SK-N-SH (cell line): ENCODE results near the gene SH3PXD2A.

ENCODE experiments used
- EP300 ChIP-seq, 2 experiments: IDR thresholded peaks; 2 replicates each; pipeline versions ENCODE4 v1.4.0 to v1.6.1; 2012; ENCODE audit warnings: borderline replicate concordance in 1 of 2, low read depth in 1 of 2, low read length in 1 of 2
- FOXM1 ChIP-seq: IDR thresholded peaks from 2 replicates; pipeline ENCODE4 v1.4.0; 2012; ENCODE audit warnings: low read depth, mild to moderate bottlenecking
- GATA2 ChIP-seq: sonication (generic); formaldehyde crosslinking; IDR thresholded peaks from 2 replicates; pipeline ENCODE4 v1.5.0; 2020; ENCODE audit warnings: mild to moderate bottlenecking, missing genetic modification reagents
- NFIC ChIP-seq: IDR thresholded peaks from 2 replicates; pipeline ENCODE4 v1.4.0; 2012; ENCODE audit warnings: borderline replicate concordance
- SIN3A ChIP-seq: IDR thresholded peaks from 2 replicates; pipeline ENCODE4 v1.6.1; 2012; ENCODE audit warnings: low read depth, mild to moderate bottlenecking, low read length, moderate library complexity, borderline replicate concordance
- TAF1 ChIP-seq: IDR thresholded peaks from 2 replicates; pipeline ENCODE4 v1.6.1; 2012; ENCODE audit warnings: low read depth, mild to moderate bottlenecking, low read length, moderate library complexity, borderline replicate concordance
- TF ChIP-seq, protein P1 (sequence below): fragments of 200-600 bp; sonication (generic); IDR thresholded peaks from 2 replicates; pipeline ENCODE4 v1.6.1; 2017; ENCODE audit warnings: antibody characterized with exemption, mild to moderate bottlenecking, moderate library complexity
- TF ChIP-seq, protein P2 (sequence below): IDR thresholded peaks from 2 replicates; pipeline ENCODE4 v1.4.0; 2012; ENCODE audit warnings: low read depth, borderline replicate concordance

GRCh38 chr10:103569896-103570295, 285.5 kb downstream of the SH3PXD2A start:
- no peak for TF ChIP-seq EP300 (IDR thresholded peaks at IDR 0.05; ENCODE audit: borderline replicate concordance in 1 of 2, low read depth in 1 of 2, low read length in 1 of 2)
- no peak for TF ChIP-seq FOXM1
- TF ChIP-seq, protein P1, sequence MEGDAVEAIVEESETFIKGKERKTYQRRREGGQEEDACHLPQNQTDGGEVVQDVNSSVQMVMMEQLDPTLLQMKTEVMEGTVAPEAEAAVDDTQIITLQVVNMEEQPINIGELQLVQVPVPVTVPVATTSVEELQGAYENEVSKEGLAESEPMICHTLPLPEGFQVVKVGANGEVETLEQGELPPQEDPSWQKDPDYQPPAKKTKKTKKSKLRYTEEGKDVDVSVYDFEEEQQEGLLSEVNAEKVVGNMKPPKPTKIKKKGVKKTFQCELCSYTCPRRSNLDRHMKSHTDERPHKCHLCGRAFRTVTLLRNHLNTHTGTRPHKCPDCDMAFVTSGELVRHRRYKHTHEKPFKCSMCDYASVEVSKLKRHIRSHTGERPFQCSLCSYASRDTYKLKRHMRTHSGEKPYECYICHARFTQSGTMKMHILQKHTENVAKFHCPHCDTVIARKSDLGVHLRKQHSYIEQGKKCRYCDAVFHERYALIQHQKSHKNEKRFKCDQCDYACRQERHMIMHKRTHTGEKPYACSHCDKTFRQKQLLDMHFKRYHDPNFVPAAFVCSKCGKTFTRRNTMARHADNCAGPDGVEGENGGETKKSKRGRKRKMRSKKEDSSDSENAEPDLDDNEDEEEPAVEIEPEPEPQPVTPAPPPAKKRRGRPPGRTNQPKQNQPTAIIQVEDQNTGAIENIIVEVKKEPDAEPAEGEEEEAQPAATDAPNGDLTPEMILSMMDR = no peak
- no peak for TF ChIP-seq GATA2 (CRISPR knock-in tag)
- no peak for TF ChIP-seq TAF1
- TF ChIP-seq NFIC = no peak
- TF ChIP-seq, protein P2, sequence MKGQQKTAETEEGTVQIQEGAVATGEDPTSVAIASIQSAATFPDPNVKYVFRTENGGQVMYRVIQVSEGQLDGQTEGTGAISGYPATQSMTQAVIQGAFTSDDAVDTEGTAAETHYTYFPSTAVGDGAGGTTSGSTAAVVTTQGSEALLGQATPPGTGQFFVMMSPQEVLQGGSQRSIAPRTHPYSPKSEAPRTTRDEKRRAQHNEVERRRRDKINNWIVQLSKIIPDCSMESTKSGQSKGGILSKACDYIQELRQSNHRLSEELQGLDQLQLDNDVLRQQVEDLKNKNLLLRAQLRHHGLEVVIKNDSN = no peak
- TF ChIP-seq SIN3A = no peak
